Muscle layer of colon (tissue), 2 donors: Measurements from ENCODE around the gene EZH1.

Experiments
- H3K27ac ChIP-seq: one replicate; pipeline ENCODE4 v1.7.0; 2013; ENCODE audit warnings: low read depth, mild to moderate bottlenecking, low read length, moderate library complexity
- H3K27me3 ChIP-seq, 2 donors: one replicate each; pipeline ENCODE4 v1.7.0; 2013; ENCODE audit warnings: low read length in 2 of 2, mild to moderate bottlenecking in 2 of 2; ENCODE audit not compliant: insufficient read depth in 2 of 2, control insufficient read depth in 1 of 2
- H3K36me3 ChIP-seq: one replicate; pipeline ENCODE4 v1.7.0; 2013; ENCODE audit warnings: mild to moderate bottlenecking, low read length; ENCODE audit not compliant: insufficient read depth
- H3K4me1 ChIP-seq: one replicate; pipeline ENCODE4 v1.7.0; 2013; ENCODE audit warnings: mild to moderate bottlenecking, low read length; ENCODE audit not compliant: insufficient read depth
- H3K4me3 ChIP-seq, 2 donors: one replicate each; pipeline ENCODE4 v1.7.0; 2013; ENCODE audit warnings: low read length in 2 of 2, low read depth in 1 of 2, mild to moderate bottlenecking in 1 of 2, moderate library complexity in 1 of 2
- H3K9ac ChIP-seq: one replicate; pipeline ENCODE4 v1.7.0; 2013; ENCODE audit warnings: low read length
- H3K9me3 ChIP-seq: one replicate; pipeline ENCODE4 v1.7.0; 2013; ENCODE audit warnings: mild to moderate bottlenecking, low read length
- donor health status: abdominal sarcoma.
- donor health status: Adenocarcinoma of cecum.

The EZH1 gene

DNA sequence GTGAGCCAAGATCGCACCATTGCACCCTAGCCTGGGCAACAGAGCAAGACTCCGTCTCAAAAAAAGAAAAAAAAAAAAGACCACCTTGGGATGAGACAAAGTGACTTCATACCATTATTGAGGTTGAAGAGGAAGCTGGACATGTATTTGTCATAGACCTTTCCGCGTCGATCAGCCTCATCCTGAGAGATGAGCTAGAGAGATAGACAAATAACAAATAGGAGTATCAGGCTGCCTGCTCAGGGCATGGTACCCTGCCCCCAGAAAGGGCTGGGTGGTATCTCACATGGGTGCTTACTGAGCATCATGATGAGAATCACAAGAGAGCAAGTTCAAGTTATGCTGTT, 40.4 kb downstream of the EZH1 start:
- Histone ChIP-seq H3K4me1 (no peaks in the 10 kb centered on the region), H3K9ac (no peak overlapping the region), H3K27me3 (no peaks in the 10 kb centered on the region), H3K9me3 (no peaks in the 10 kb centered on the region), H3K36me3 (peaks cover 86% of the 10 kb centered on the region), H3K27ac (no peak overlapping the region), H3K4me3 (no peak overlapping the region)

DNA sequence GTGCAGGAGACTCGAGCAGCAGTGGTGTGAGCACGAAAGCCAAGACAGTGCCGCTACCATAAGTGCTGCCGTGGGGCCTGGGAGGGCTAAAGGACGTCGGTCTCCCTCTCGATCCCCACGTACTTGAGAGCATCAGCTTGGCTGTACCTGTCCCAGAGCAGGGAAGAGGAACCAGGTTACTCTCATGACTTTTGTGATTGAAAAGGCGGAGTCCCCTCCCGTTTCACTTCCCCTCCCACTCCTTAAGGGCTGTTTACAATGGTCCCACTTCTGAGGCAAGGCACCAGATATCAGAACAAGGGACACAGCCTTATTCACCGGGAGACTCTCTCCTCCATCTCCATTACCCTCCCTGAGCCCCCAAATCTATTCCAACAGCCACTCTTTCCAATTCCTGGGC, 42.4 kb downstream of the EZH1 start:
- no peak overlapping the region for H3K27ac ChIP-seq
- peaks cover 71% of the 10 kb centered on the region for H3K36me3 ChIP-seq
- H3K27me3 ChIP-seq: no peaks in the 10 kb centered on the region
- peaks cover 7% of the 10 kb centered on the region for H3K4me1 ChIP-seq
- H3K9me3 ChIP-seq: no peaks in the 10 kb centered on the region
- no peak overlapping the region for H3K4me3 ChIP-seq
- no peak overlapping the region for H3K9ac ChIP-seq

DNA sequence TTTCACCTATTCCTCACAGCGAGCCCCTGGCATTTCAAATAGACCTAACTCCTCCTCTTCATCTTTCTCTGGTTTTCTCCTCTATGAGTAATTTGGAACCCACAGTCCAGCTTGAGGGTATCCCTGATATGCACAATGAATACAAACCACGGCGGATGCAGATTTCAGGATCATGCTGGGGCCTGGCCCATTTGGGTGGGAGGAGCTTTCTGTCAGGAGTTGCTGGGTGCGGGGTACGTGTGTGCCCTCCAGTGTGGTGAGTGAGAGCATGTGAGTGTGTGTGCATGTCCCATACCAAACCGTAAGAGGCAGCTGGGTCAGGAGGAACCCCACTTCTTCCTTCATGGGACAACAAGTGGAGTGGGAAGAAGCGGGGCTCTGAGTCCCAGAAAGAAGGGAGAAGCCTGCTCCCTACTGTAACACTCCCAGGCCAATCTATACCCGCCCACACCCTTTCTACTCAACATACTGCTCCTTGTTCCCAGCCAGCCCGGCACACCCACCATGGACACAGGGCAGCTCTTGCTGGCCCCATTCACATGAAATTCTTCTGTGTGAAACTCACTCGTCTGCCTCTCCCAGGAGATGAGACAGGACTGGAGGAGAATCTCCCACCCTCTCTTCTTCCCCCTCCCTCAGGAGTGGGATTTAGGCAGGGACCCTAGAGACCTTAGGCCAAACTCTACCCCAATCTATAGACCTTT, 44.1 kb downstream of the EZH1 start:
- Histone ChIP-seq H3K27ac (no peak overlapping the region), H3K36me3 (peaks cover 69% of the 10 kb centered on the region), H3K9ac (no peak overlapping the region)

DNA sequence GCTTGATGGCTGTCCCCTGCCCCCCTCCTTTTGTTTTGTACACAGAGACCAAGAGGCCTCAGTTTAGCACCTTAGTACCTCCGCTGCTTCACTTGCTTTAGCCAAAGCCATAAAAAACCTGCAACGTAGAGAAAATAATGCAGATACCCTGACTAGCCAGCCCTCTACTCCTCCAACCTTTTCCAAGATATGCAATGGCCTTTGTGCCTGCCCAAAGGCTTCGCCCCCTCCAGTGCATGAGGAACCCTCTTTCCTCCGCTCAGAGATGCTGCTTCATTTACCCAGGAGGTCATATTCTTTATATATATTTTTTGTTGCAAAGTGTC, 45.5 kb downstream of the EZH1 start:
- no peak overlapping the region for H3K27ac ChIP-seq
- no peaks in the 10 kb centered on the region for H3K9me3 ChIP-seq
- no peak overlapping the region for H3K9ac ChIP-seq
- H3K36me3 ChIP-seq: peaks cover 69% of the 10 kb centered on the region
- no peak overlapping the region for H3K4me3 ChIP-seq
- no peaks in the 10 kb centered on the region for H3K27me3 ChIP-seq
- peaks cover 7% of the 10 kb centered on the region for H3K4me1 ChIP-seq

More for the DNA sequence above, 44.1 kb downstream of the EZH1 start:
- Histone ChIP-seq H3K4me1 (peaks cover 7% of the 10 kb centered on the region), H3K9me3 (no peaks in the 10 kb centered on the region), H3K27me3 (no peaks in the 10 kb centered on the region), H3K4me3 (no peak overlapping the region)

- H3K27ac ChIP-seq: no peak overlapping the region
- peaks cover 65% of the 10 kb centered on the region for H3K36me3 ChIP-seq
- no peaks in the 10 kb centered on the region for H3K27me3 ChIP-seq
- no peaks in the 10 kb centered on the region for H3K9me3 ChIP-seq
- H3K4me3 ChIP-seq: no peak overlapping the region
- peaks cover 7% of the 10 kb centered on the region for H3K4me1 ChIP-seq
- no peak overlapping the region for H3K9ac ChIP-seq
Observed at GRCh38 chr17:42698736-42699414, 46.0 kb downstream of the EZH1 start.

DNA sequence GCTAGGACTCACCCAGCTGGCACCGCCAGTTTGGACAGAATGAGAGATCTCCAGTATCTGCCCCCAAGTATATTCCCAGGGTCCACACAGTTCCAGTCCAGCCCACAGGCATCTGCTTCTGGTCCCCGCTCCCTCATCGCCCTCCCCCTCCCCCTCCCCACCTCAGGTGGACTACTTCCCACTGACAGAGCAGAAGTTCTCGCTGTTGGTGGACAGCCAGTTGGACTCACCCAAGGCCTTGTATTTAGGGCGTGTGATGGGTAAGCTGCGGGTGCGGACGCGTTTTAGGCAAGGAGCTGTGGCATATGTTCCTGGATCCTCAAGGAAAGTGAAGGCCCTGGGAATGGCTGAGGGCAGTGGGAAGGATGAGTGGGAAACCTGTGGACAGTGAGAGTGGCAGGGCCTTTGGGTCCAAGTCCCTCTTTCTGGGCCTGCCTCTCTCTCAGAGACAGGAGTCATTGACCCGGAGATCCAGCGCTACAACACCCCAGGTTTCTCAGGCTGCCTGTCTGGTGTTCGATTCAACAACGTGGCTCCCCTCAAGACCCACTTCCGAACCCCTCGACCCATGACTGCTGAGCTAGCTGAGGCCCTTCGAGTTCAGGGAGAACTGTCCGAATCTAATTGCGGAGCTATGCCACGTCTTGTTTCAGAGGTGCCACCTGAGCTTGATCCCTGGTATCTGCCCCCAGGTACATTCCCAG, 47.6 kb downstream of the EZH1 start:
- H3K4me3 ChIP-seq: no peak overlapping the region
- peaks cover 7% of the 10 kb centered on the region for H3K4me1 ChIP-seq
- H3K9me3 ChIP-seq: no peaks in the 10 kb centered on the region
- no peak overlapping the region for H3K9ac ChIP-seq
- H3K27me3 ChIP-seq: no peaks in the 10 kb centered on the region
- peaks cover 50% of the 10 kb centered on the region for H3K36me3 ChIP-seq
- no peak overlapping the region for H3K27ac ChIP-seq

DNA sequence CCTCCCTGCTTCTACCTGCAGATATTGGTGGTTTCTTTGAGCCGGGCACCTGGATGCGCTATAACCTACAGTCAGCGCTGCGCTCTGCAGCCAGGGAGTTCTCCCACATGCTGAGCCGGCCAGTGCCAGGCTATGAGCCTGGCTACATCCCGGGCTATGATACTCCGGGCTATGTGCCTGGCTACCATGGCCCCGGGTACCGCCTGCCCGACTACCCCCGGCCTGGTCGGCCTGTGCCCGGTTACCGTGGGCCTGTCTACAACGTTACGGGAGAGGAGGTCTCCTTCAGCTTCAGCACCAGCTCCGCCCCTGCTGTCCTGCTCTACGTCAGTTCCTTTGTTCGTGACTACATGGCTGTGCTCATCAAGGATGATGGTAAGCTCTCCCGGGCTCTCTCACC, 49.3 kb downstream of the EZH1 start:
- Histone ChIP-seq H3K4me1 (peaks cover 7% of the 10 kb centered on the region), H3K9me3 (no peaks in the 10 kb centered on the region), H3K27me3 (no peaks in the 10 kb centered on the region), H3K4me3 (no peak overlapping the region), H3K36me3 (peaks cover 52% of the 10 kb centered on the region), H3K27ac (no peak overlapping the region), H3K9ac (no peak overlapping the region)

DNA sequence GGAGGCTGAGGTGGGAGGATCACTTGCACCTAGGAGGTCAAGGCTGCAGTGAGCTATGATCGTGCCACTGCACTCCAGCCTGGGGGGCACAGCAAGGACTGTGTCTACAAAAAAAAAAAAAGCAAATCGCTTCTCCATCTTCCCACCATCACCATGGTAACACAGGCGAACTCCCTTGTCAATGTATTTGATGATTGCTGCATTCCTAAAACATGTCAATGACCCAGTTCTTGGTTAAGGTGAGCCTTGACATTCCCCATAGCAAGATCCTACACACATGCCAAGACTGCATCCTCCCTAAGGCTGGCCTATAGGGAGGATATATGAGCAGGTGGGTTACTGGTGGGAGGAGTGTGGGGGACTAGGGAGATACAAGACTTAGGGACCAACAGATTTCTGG, 50.3 kb downstream of the EZH1 start:
- no peaks in the 10 kb centered on the region for H3K9me3 ChIP-seq
- peaks cover 51% of the 10 kb centered on the region for H3K36me3 ChIP-seq
- no peak overlapping the region for H3K9ac ChIP-seq
- peaks cover 7% of the 10 kb centered on the region for H3K4me1 ChIP-seq
- H3K27ac ChIP-seq: no peak overlapping the region
- no peak overlapping the region for H3K4me3 ChIP-seq
- H3K27me3 ChIP-seq: no peaks in the 10 kb centered on the region

GRCh38 chr17:42692489-42692888, 52.4 kb downstream of the EZH1 start:
- Histone ChIP-seq H3K27me3 (no peaks in the 10 kb centered on the region), H3K9me3 (no peaks in the 10 kb centered on the region), H3K9ac (no peak overlapping the region), H3K4me3 (no peak overlapping the region), H3K36me3 (peaks cover 52% of the 10 kb centered on the region), H3K27ac (no peak overlapping the region), H3K4me1 (no peaks in the 10 kb centered on the region)

DNA sequence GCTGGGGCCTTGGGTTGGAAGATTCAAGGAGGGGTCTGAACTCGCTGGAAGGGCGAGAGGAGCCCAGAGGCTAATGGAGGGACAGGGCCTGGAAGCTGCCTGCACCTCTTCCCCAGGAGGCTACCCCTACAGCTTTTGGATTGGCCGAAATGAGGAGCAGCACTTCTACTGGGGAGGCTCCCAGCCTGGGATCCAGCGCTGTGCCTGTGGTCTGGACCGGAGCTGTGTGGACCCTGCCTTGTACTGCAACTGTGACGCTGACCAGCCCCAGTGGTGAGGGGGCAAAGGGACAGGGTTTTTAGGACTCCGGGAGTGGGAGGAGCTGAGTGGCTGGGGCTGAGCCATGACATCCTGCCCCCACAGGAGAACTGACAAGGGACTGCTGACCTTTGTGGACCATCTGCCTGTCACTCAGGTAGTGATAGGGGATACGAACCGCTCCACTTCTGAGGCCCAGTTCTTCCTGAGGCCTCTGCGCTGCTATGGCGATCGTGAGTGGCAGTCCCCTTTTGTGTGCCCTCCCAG, 53.8 kb downstream of the EZH1 start:
- peaks cover 42% of the 10 kb centered on the region for H3K36me3 ChIP-seq

DNA sequence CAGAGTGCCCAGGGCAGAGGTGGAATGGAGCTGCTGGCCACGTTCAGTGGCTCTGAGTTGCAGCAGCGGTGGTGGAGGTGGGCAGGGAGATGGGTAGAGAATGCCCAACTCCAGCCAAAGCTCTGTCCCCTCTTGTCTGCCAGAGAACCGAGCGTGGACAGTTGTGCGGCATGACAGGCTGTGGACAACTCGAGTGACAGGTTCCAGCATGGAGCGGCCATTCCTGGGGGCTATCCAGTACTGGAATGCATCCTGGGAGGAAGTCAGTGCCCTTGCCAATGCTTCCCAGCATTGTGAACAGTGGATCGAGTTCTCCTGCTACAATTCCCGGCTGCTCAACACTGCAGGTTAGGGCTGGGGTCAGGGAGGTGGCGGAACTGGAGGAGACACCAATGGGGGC, 54.2 kb downstream of the EZH1 start:
- Histone ChIP-seq H3K4me1 (no peaks in the 10 kb centered on the region), H3K4me3 (no peak overlapping the region), H3K27me3 (no peaks in the 10 kb centered on the region), H3K27ac (no peak overlapping the region), H3K9ac (no peak overlapping the region), H3K36me3 (peaks cover 42% of the 10 kb centered on the region), H3K9me3 (no peaks in the 10 kb centered on the region)

More for the DNA sequence above, 53.8 kb downstream of the EZH1 start:
- H3K9ac ChIP-seq: no peak overlapping the region
- no peaks in the 10 kb centered on the region for H3K9me3 ChIP-seq
- no peaks in the 10 kb centered on the region for H3K27me3 ChIP-seq
- H3K4me1 ChIP-seq: no peaks in the 10 kb centered on the region
- H3K4me3 ChIP-seq: no peak overlapping the region
- no peak overlapping the region for H3K27ac ChIP-seq
